Muscle of back (tissue), 13 donors: Measurements from ENCODE around the gene MMP20. TPM values are rescaled to one million over a fixed set of nuclear protein-coding genes. Genes with fewer than 3 reads are reported as not detected.
"Not testable (repeated sequence)": the region's sequence is repeated elsewhere in the genome, so short reads cannot be mapped to it uniquely, and the experiment has no call there.

Experiments
- DNase-seq, 3 donors: peaks; one replicate each; pipeline versions ENCODE4 v3.0.0 to v3.0.0-alpha.2; 2013
- long read RNA-seq, 9 donors: transcript quantifications; one replicate each; lab custom pipeline, GENCODE V29; 2026
- polyA plus RNA-seq, 10 donors: library from polyadenylated mRNA; unstranded; fragments of 120-200 nt; gene quantifications; one replicate each; pipeline ENCODE4 v1.2.1, GENCODE V29; 2013; ENCODE audit not compliant: insufficient read length in 10 of 10

MMP20 gene
- not detected for polyA plus RNA-seq
- long read RNA-seq, donor 1, result 0 reads
- long read RNA-seq, donor 2, result 0 reads
- long read RNA-seq, donor 3, result 0 reads
- long read RNA-seq, donor 4, result 0 reads
- long read RNA-seq, donor 5, result 0 reads
- long read RNA-seq, donor 6, result 0 reads
- long read RNA-seq, donor 7, result 0 reads
- long read RNA-seq, donor 8, result 0 reads
- long read RNA-seq, donor 9, result 0 reads

- DNase-seq, result no peak
Measured at GRCh38 chr11:102625177-102625576, at the start of gene MMP20. MMP20 (minus strand) TSS chr11:102625332; CDS start chr11:102625319, 13 bp downstream.

- DNase-seq, result no peak
Measured at GRCh38 chr11:102669664-102670063, 44.5 kb upstream of the MMP20 start.

- DNase-seq, result peak in 1 of 3 donors; percentile 7
Measured at GRCh38 chr11:102666331-102666957, 41.3 kb upstream of the MMP20 start.

GRCh38 chr11:102664001-102664752 lies 39.0 kb upstream of the MMP20 start:
- no peak for DNase-seq

- no peak for DNase-seq
Measured at GRCh38 chr11:102662607-102663006, 37.5 kb upstream of the MMP20 start.

- no peak for DNase-seq
Measured at GRCh38 chr11:102661040-102661439, 35.9 kb upstream of the MMP20 start.

- no peak for DNase-seq
Measured at GRCh38 chr11:102656528-102656927, 31.4 kb upstream of the MMP20 start.

GRCh38 chr11:102655547-102655946 lies 30.4 kb upstream of the MMP20 start:
- DNase-seq, result no peak

GRCh38 chr11:102654761-102655160 lies 29.6 kb upstream of the MMP20 start:
- DNase-seq, result no peak

- DNase-seq, result no peak
Measured at GRCh38 chr11:102653744-102654291, 28.7 kb upstream of the MMP20 start.

GRCh38 chr11:102647430-102647829 lies 22.3 kb upstream of the MMP20 start:
- DNase-seq, result no peak

GRCh38 chr11:102643941-102644340 lies 18.8 kb upstream of the MMP20 start:
- DNase-seq, result no peak

GRCh38 chr11:102640946-102641345 lies 15.8 kb upstream of the MMP20 start:
- no peak for DNase-seq

GRCh38 chr11:102639656-102640055 lies 14.5 kb upstream of the MMP20 start:
- no peak for DNase-seq

- DNase-seq, result no peak
Measured at GRCh38 chr11:102637731-102638130, 12.6 kb upstream of the MMP20 start.

- DNase-seq, result no peak
Measured at GRCh38 chr11:102633385-102634026, 8.4 kb upstream of the MMP20 start.

- DNase-seq, result no peak
Measured at GRCh38 chr11:102632026-102632425, 6.9 kb upstream of the MMP20 start.

- no peak for DNase-seq
Measured at GRCh38 chr11:102630598-102631448, 5.7 kb upstream of the MMP20 start.

- not testable (repeated sequence) for DNase-seq
Measured at GRCh38 chr11:102629908-102630307, 4.8 kb upstream of the MMP20 start.

GRCh38 chr11:102626676-102627075 lies 1.5 kb upstream of the MMP20 start:
- no peak for DNase-seq

- DNase-seq, result no peak
Measured at GRCh38 chr11:102623998-102624397, 1.1 kb downstream of the MMP20 start.
